Measurements from ENCODE around the gene MRPL34.

- no peak for TF ChIP-seq CTCF (IDR thresholded peaks at IDR 0.05)
- TF ChIP-seq POLR2A (IDR thresholded peaks at IDR 0.05) = no peak
Observed at GRCh38 chr19:17286263-17286662, 19.4 kb upstream of the MRPL34 start.
